ENCODE data around the gene CLPTM1L. TPM values are rescaled to one million over a fixed set of nuclear protein-coding genes. Genes with fewer than 3 reads are reported as not detected.
"Not testable (repeated sequence)": the region's sequence is repeated elsewhere in the genome, so short reads cannot be mapped to it uniquely, and the experiment has no call there.

CLPTM1L gene
- total RNA-seq, 2 experiments from 2014 or later, result 112 TPM

GRCh38 chr5:1363581-1363980 lies 18.7 kb upstream of the CLPTM1L start:
- CTCF ChIA-PET, result no interaction called here
- POLR2A ChIA-PET, result no interaction called here

GRCh38 chr5:1363160-1363559 lies 18.3 kb upstream of the CLPTM1L start:
- ChIA-PET CTCF (no interaction called here), POLR2A (no interaction called here)

GRCh38 chr5:1362242-1363015 lies 17.5 kb upstream of the CLPTM1L start:
- POLR2A ChIA-PET, result no interaction called here
- CTCF ChIA-PET, result no interaction called here

- CTCF ChIA-PET, result no interaction called here
- POLR2A ChIA-PET, result no interaction called here
These were observed 16.0 kb upstream of the CLPTM1L start for GRCh38 chr5:1360861-1361260.

- CTCF ChIA-PET, POLR2A ChIA-PET: not testable (repeated sequence)
These were observed 15.5 kb upstream of the CLPTM1L start for GRCh38 chr5:1360367-1360766.

GRCh38 chr5:1359713-1360112 lies 14.8 kb upstream of the CLPTM1L start:
- CTCF ChIA-PET, result no interaction called here

GRCh38 chr5:1359031-1359645 lies 14.2 kb upstream of the CLPTM1L start:
- CTCF ChIA-PET, result no interaction called here

More at GRCh38 chr5:1359713-1360112, 14.8 kb upstream of the CLPTM1L start:
- POLR2A ChIA-PET, result no interaction called here

GRCh38 chr5:1358726-1359025 lies 13.8 kb upstream of the CLPTM1L start:
- POLR2A ChIA-PET, result no interaction called here
- CTCF ChIA-PET, result interaction anchor here (0.8 kb wide), 1 partner anchor 9 kb away, joined by 3 read pairs; no protein-coding TSS in a partner anchor

More at GRCh38 chr5:1359031-1359645, 14.2 kb upstream of the CLPTM1L start:
- POLR2A ChIA-PET, result no interaction called here

- POLR2A ChIA-PET, result no interaction called here
- CTCF ChIA-PET, result interaction anchor here (0.8 kb wide), 1 partner anchor 9 kb away, joined by 3 read pairs; no protein-coding TSS in a partner anchor
These were observed 13.2 kb upstream of the CLPTM1L start for GRCh38 chr5:1357946-1358725.

- ChIA-PET POLR2A (no interaction called here), CTCF (no interaction called here)
These were observed 12.2 kb upstream of the CLPTM1L start for GRCh38 chr5:1356873-1357787.

GRCh38 chr5:1354576-1354975 lies 9.7 kb upstream of the CLPTM1L start:
- CTCF ChIA-PET, result interaction anchor here (1.2 kb wide), 1 partner anchor 290 kb away, joined by 3 read pairs; no protein-coding TSS in a partner anchor
- POLR2A ChIA-PET, result no interaction called here

- ChIA-PET CTCF (no interaction called here), POLR2A (no interaction called here)
These were observed 7.6 kb upstream of the CLPTM1L start for GRCh38 chr5:1352231-1353219.

- ChIA-PET CTCF (no interaction called here), POLR2A (no interaction called here)
These were observed 6.3 kb upstream of the CLPTM1L start for GRCh38 chr5:1351156-1351555.

GRCh38 chr5:1349246-1349645 lies 4.3 kb upstream of the CLPTM1L start:
- POLR2A ChIA-PET, result no interaction called here
- CTCF ChIA-PET, result interaction anchor here (1.6 kb wide), 1 partner anchor 31 kb away, joined by 5 read pairs; no protein-coding TSS in a partner anchor

- POLR2A ChIA-PET, result no interaction called here
- CTCF ChIA-PET, result interaction anchor here (1.6 kb wide), 1 partner anchor 32 kb away, joined by 5 read pairs; no protein-coding TSS in a partner anchor
These were observed 4.0 kb upstream of the CLPTM1L start for GRCh38 chr5:1348986-1349245.

- ChIA-PET CTCF (interaction anchor here (1.6 kb wide), 1 partner anchor 33 kb away, joined by 5 read pairs; no protein-coding TSS in a partner anchor), POLR2A (no interaction called here)
These were observed 2.7 kb upstream of the CLPTM1L start for GRCh38 chr5:1347571-1347970.

GRCh38 chr5:1346627-1347440 lies 1.9 kb upstream of the CLPTM1L start:
- POLR2A ChIA-PET, result no interaction called here
- CTCF ChIA-PET, result no interaction called here
